ENCODE measurements around the gene CDIPT. TPM values are rescaled to one million over a fixed set of nuclear protein-coding genes. Genes with fewer than 3 reads are reported as not detected.

Gene CDIPT, protein sequence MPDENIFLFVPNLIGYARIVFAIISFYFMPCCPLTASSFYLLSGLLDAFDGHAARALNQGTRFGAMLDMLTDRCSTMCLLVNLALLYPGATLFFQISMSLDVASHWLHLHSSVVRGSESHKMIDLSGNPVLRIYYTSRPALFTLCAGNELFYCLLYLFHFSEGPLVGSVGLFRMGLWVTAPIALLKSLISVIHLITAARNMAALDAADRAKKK
- 55.2 and 70.4 TPM in 2 replicates for total RNA-seq

DNA sequence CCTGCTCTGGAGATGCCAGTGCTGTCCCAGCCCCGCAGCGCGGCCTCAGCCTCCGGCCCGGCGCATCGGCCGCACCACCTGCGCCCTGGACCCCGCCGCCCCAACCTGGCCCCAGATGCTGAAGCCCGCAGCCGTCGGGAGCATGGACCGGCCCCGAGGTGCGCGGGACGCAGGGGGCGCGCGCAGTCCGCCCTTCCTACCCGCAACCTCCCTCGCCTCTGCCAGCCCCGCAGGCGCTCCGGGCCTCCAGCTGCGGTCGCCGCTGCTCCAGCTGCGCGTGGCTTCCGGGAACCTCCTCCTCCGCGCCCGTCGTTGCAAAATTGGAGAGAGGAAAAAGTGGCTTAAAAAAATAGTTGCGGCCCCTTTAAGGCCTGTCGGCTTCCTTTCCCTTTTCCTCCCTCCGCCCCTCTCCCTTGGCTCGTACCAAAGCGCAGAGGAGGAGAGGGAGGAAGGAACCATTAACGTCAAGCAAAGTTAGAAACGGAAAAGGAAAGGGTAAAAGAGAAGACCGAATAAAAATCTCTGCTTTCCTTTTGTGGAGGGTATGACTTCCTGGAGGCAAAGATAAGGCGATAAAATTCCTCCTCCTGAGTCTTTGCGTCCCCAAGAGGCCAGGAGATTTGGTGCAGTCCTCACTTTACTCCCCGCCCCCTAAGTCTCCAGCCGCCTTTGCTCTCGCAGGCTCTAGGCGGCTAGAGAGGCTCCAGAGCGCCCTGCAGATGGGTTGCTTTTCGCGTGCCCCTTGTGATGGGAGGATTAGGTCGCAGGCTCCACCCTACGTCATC, at the start of gene CDIPT:
CDIPT (minus strand) TSS at position 343 of the 785 bp plus-strand sequence. CDS start 369 bp downstream, outside the sequence.

DNA sequence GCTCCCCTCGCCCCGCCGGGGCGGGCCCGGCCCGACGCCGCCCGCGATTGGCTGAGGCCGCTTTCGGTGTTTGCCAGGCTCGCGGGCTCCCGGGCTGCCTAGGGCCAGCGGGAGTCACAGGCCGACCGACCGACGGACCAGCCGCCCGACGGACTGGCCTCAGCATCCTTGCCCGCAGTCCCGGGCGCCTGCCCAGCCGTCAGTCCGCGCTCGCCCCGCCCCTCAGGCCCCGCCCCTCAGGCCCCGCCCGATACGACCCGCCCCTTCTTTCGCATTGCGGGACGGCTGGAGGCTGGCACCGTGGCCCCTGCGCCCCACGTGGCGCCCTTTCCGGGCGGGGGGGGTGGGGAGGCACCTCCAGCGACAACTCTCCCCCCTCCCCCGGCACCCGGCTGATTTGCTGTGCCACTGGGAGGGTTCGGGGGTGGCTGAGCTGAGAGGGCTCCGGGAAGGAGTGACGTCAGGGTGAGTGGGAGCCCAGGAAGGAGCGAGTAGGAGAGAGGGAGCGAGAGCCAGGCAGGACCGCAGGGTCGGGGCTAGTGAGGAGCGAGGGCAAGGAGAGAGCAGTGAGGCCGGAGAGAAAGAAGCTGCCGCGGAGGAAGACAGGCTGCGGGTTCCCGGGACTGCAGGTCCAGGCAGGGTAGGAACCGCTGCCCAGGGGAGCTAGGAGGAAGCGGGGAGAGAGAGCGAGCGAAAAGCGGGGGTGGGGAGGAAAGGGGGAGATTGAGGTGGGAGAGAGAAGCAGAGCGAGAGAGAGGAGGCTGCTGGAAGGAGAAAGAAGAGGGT, 37.3 kb upstream of the CDIPT start, which contains the start of gene ASPHD1:
ASPHD1 (plus strand) TSS at position 387 of the 786 bp plus-strand sequence. CDS start 484 bp downstream, outside the sequence.

GRCh38 chr16:29899516-29900101, 36.6 kb upstream of the CDIPT start, which contains the start of gene SEZ6L2:
Gene SEZ6L2 (minus strand): TSS chr16:29899550. CDS start chr16:29899019, 531 bp downstream.

DNA sequence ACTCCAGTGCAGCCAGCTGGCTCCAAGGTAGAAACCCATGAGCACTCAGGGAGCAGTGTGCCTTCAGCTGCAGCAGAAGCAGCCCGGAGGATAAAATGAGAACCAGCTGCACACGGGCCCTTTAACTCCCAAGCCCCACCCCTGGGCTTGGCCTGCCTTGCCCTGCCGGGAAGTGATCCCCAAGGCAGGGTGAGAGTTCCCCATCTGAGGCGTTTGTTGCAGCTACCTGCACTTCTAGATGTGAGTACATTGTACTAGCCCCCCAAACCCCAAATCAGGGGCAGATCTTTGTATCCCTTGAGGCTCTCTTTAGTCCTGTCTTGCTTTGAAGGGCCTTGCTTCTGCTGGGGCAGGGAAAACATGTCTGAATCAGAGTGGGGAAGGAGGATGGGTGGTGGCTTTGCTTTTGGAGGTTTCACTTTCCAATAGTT, 42.7 kb downstream of the CDIPT start, which contains the start of gene MVP:
MVP (plus strand) TSS at position 192 of the 431 bp plus-strand sequence. CDS start 10,088 bp downstream, outside the sequence.

DNA sequence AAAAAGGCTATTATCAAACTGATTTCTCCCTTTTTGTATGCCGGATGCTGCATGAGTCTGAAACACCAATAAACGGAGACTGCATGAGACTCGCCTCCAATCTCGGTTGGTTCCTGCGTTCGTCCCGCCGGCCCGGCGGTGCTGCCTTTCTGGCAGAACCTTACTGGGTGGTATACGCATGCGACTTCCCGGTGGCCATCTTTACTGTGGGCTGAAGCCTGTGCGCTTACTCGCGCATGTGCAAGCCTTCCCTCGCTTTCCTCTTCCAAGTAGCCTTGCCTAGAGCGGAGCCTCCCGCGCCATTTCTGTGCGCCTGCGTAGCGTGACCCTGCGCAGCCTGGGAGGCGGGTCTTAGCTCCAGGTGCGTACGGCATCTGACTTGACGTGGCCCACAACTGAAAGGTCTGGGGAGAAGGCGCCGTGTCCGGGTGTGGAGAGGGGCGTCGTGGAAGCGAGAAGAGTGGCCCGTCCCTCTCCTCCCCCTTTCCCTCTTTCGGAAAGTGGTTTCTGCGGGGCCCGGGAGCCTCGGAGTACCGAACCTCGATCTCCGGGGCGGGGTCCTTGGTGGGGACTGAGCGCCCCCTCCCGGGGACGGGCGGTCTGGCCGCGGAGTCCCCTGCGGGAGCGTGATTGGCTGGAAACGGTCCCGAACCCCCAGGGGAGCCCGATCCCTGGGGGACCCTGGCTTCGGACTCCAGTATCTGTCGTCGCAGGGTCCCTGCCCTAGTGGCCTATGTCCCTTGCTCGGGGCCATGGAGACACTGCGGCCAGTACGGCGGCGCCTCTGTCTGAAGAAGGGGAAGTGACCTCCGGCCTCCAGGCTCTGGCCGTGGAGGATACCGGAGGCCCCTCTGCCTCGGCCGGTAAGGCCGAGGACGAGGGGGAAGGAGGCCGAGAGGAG, 47.0 kb downstream of the CDIPT start, which contains the start of gene PAGR1:
PAGR1 (plus strand) TSS at position 360 of the 901 bp plus-strand sequence; CDS start at position 734, 374 bp downstream.

GRCh38 chr16:29811896-29812665, 50.9 kb downstream of the CDIPT start, which contains the start of gene PRRT2:
Gene PRRT2 (plus strand): TSS chr16:29812193. CDS start chr16:29813055, 862 bp downstream.

Other genes starting within 250 kb of the CDIPT start
- not detected in 2 replicates for gene SPN, start 200.0 kb downstream of the CDIPT start, total RNA-seq
- gene QPRT, start 184.0 kb downstream of the CDIPT start, total RNA-seq: 0.32 and 1.4 TPM in 2 replicates
- not detected in 2 replicates for gene C16orf54, start 117.2 kb downstream of the CDIPT start, total RNA-seq
- gene ZG16, start 85.0 kb downstream of the CDIPT start, total RNA-seq: under 0.01 TPM in 1 of 2 replicates, not detected in the other
- 64.7 and 67.6 TPM in 2 replicates for gene KIF22, start 72.5 kb downstream of the CDIPT start, total RNA-seq
- gene MAZ, start 56.7 kb downstream of the CDIPT start, total RNA-seq: 111 and 160 TPM in 2 replicates
- gene PRRT2, start 51.0 kb downstream of the CDIPT start, total RNA-seq: 0.65 and 1.1 TPM in 2 replicates
- 27.0 and 36.9 TPM in 2 replicates for gene PAGR1, start 47.1 kb downstream of the CDIPT start, total RNA-seq
- 167 and 215 TPM in 2 replicates for gene MVP, start 42.8 kb downstream of the CDIPT start, total RNA-seq
- gene SEZ6L2, start 36.3 kb upstream of the CDIPT start, total RNA-seq: 1.2 and 3.9 TPM in 2 replicates
- gene ASPHD1, start 37.3 kb upstream of the CDIPT start, total RNA-seq: 1.2 and 3.6 TPM in 2 replicates
- gene KCTD13, start 63.0 kb upstream of the CDIPT start, total RNA-seq: 5.8 and 8.8 TPM in 2 replicates
- gene TMEM219, start 98.9 kb upstream of the CDIPT start, total RNA-seq: 73.1 TPM in 2 replicates
- gene TAOK2, start 110.6 kb upstream of the CDIPT start, total RNA-seq: 86.4 and 95.9 TPM in 2 replicates
- gene HIRIP3, start 132.4 kb upstream of the CDIPT start, total RNA-seq: 5.5 and 8.4 TPM in 2 replicates
- gene INO80E, start 133.0 kb upstream of the CDIPT start, total RNA-seq: 20.8 and 65.8 TPM in 2 replicates
- gene DOC2A, start 147.8 kb upstream of the CDIPT start, total RNA-seq: 0.76 TPM in 1 of 2 replicates, not detected in the other
- not detected in 2 replicates for gene C16orf92, start 160.0 kb upstream of the CDIPT start, total RNA-seq
- 0.32 TPM in 1 of 2 replicates, not detected in the other for gene TLCD3B, start 168.0 kb upstream of the CDIPT start, total RNA-seq
- gene ALDOA, start 202.5 kb upstream of the CDIPT start, total RNA-seq: 265 and 367 TPM in 2 replicates
- 256 and 366 TPM in 2 replicates for gene PPP4C, start 212.8 kb upstream of the CDIPT start, total RNA-seq
- under 0.01 and 0.15 TPM in 2 replicates for gene TBX6, start 228.7 kb upstream of the CDIPT start, total RNA-seq
- gene YPEL3, start 233.0 kb upstream of the CDIPT start, total RNA-seq: 12.0 and 20.1 TPM in 2 replicates